Nephron (organoid): ENCODE data around the gene SNRK.

Experiments
- H3K27ac Mint-ChIP-seq, 3 experiments: 2 replicates each; pipeline ENCODE4 v1.8.0; 2020; ENCODE audit warnings: mixed read lengths in 3 of 3, mild to moderate bottlenecking in 2 of 3, moderate library complexity in 1 of 3
- H3K27me3 Mint-ChIP-seq: 2 replicates; pipeline ENCODE4 v1.8.0; 2021; ENCODE audit warnings: low read depth, mild to moderate bottlenecking, moderate library complexity, mixed read lengths
- H3K36me3 Mint-ChIP-seq: 2 replicates; pipeline ENCODE4 v1.8.0; 2020; ENCODE audit warnings: low read depth, mixed read lengths
- H3K4me1 Mint-ChIP-seq: 2 replicates; pipeline ENCODE4 v1.8.0; 2020; ENCODE audit warnings: mixed read lengths
- H3K4me3 Mint-ChIP-seq, 3 experiments: 2 replicates each; pipeline ENCODE4 v1.8.0; 2020; ENCODE audit warnings: mild to moderate bottlenecking in 3 of 3, mixed read lengths in 3 of 3, moderate library complexity in 2 of 3
- H3K9me3 Mint-ChIP-seq: 2 replicates; pipeline ENCODE4 v1.8.0; 2020; ENCODE audit warnings: mixed read lengths
- CTCF ChIP-seq, 3 experiments: fragments of 200-600 bp; sonication (generic); IDR thresholded peaks; one replicate each; pipeline ENCODE4 v1.5.0; 2021; ENCODE audit warnings: antibody characterized with exemption in 3 of 3; ENCODE audit not compliant: unreplicated experiment in 3 of 3

SNRK gene

GRCh38 chr3:43365601-43366305, 79.4 kb downstream of the SNRK start:
- Mint-ChIP-seq H3K4me1 (peaks cover 23% of the 10 kb centered on the region), H3K4me3 (no peak overlapping the region), H3K9me3 (no peaks in the 10 kb centered on the region), H3K27ac (peak overlapping the region in 2 of 3 experiments; percentile 22 to 48), H3K27me3 (no peaks in the 10 kb centered on the region), H3K36me3 (peaks cover 12% of the 10 kb centered on the region)
- TF ChIP-seq CTCF (IDR thresholded peaks at IDR 0.05; ENCODE audit: unreplicated experiment in 3 of 3) = no peak

- no peak overlapping the region for H3K4me3 Mint-ChIP-seq
These were observed 80.1 kb downstream of the SNRK start for GRCh38 chr3:43366481-43366880.

GRCh38 chr3:43366885-43367284, 80.5 kb downstream of the SNRK start:
- Mint-ChIP-seq H3K27me3 (no peaks in the 10 kb centered on the region), H3K4me1 (peaks cover 20% of the 10 kb centered on the region), H3K36me3 (peaks cover 12% of the 10 kb centered on the region), H3K9me3 (no peaks in the 10 kb centered on the region), H3K27ac (no peak overlapping the region), H3K4me3 (no peak overlapping the region)
- TF ChIP-seq CTCF (IDR thresholded peaks at IDR 0.05; ENCODE audit: unreplicated experiment in 3 of 3) = no peak

More at GRCh38 chr3:43366481-43366880, 80.1 kb downstream of the SNRK start:
- Mint-ChIP-seq H3K27me3 (no peaks in the 10 kb centered on the region), H3K9me3 (no peaks in the 10 kb centered on the region), H3K27ac (peak overlapping the region in 2 of 3 experiments; percentile 22 to 48), H3K4me1 (peaks cover 23% of the 10 kb centered on the region), H3K36me3 (peaks cover 12% of the 10 kb centered on the region)
- TF ChIP-seq CTCF (IDR thresholded peaks at IDR 0.05; ENCODE audit: unreplicated experiment in 3 of 3) = no peak

- Mint-ChIP-seq H3K36me3 (peaks cover 7% of the 10 kb centered on the region), H3K4me1 (peaks cover 30% of the 10 kb centered on the region), H3K27ac (no peak overlapping the region), H3K4me3 (no peak overlapping the region), H3K9me3 (no peaks in the 10 kb centered on the region), H3K27me3 (no peaks in the 10 kb centered on the region)
- no peak for TF ChIP-seq CTCF (IDR thresholded peaks at IDR 0.05; ENCODE audit: unreplicated experiment in 3 of 3)
These were observed 83.3 kb downstream of the SNRK start for GRCh38 chr3:43369404-43370292.

- Mint-ChIP-seq H3K4me1 (peaks cover 30% of the 10 kb centered on the region), H3K36me3 (peaks cover 4% of the 10 kb centered on the region), H3K27ac (no peak overlapping the region), H3K27me3 (no peaks in the 10 kb centered on the region), H3K4me3 (no peak overlapping the region), H3K9me3 (no peaks in the 10 kb centered on the region)
- TF ChIP-seq CTCF (IDR thresholded peaks at IDR 0.05; ENCODE audit: unreplicated experiment in 3 of 3) = no peak
These were observed 84.1 kb downstream of the SNRK start for GRCh38 chr3:43370293-43370980.
